Measurements from ENCODE around the gene DZIP1. TPM values are rescaled to one million over a fixed set of nuclear protein-coding genes. Genes with fewer than 3 reads are reported as not detected.

Gene DZIP1
- total RNA-seq, 1 experiment from 2014 or later = 0.17 TPM

DNA sequence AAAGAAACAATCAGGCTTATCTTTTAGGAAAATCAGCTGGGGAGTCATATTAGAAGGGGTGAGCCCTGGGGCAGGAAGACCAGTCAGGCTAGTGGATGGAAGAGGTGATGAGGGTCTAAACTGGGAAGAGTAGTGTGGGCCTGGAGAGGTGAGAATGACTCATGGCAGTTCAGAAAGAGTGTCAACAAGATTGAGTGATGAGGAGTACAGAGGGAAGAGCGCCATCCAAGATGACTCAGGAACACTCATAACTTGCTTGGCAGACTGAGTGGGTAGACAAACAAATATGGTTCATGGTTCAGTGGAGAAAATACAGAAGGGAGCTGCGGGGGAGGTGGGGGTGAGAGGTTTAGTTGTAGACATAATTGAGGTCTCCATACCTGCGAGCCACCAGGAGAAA is 109.3 kb downstream of the DZIP1 start (continued):
- TF ChIP-seq CBX3 (IDR thresholded peaks at IDR 0.05; ENCODE audit: low read depth) (peak; percentile 80), ZNF274 (IDR thresholded peaks at IDR 0.05; ENCODE audit: low read depth, low read length) (no peak)

DNA sequence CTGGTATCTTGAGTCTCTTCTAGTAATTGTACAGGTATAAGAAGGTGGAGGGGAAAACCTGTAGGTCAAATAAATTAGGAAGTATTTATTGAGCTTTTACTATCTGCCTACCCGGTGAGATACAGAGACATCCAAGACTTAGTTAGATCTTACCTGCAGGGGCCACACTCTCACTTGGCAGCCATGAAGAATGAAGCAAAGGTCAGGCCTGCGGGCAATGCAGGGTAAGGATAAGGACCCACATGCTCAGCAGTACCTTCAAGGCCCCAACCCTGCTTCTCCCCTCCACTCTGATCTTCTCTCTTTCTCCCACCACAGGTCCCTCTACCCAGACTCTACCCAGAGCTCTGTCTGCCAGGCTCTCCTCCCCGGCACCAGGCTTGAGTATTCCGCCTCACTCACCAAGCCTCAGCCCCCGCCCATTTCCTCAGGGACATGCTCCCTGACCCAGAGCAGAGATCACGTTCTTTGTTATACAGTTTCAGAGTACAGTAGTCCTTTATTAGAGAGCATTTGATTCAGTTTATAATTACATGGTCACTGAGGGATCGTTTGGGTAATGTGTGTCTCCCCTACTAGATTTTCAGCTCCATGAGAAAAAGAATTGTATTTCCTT is 110.9 kb downstream of the DZIP1 start:
- Histone ChIP-seq H3K9me2 (ENCODE audit: insufficient read depth) (no peaks in the 10 kb centered on the region), H3K9ac (ENCODE audit: low read length) (no peak overlapping the region), H3K4me3 (replicated peaks in 1 of 2; ENCODE audit: low read depth in 1 of 2, low read length in 2 of 2) (no peak overlapping the region), H3K27ac (ENCODE audit: low read depth, low read length) (no peak overlapping the region), H3K4me2 (ENCODE audit: low read length) (no peak overlapping the region), H3K36me3 (ENCODE audit: control insufficient read depth in 1 of 2, insufficient read depth in 2 of 2, low read length in 2 of 2) (no peaks in the 10 kb centered on the region), H4K20me1 (ENCODE audit: insufficient read depth) (no peaks in the 10 kb centered on the region), H3K79me2 (ENCODE audit: insufficient read depth, low read length) (no peaks in the 10 kb centered on the region), H3K4me1 (ENCODE audit: control insufficient read depth in 1 of 2, insufficient read depth in 2 of 2, low read length in 2 of 2) (peaks cover 0 to 30% of the 10 kb centered on the region in 2 experiments; a peak in 2 of 4 replicates), H3K9me3 (ENCODE audit: control insufficient read depth in 1 of 2, insufficient read depth in 1 of 2, low read depth in 1 of 2, low read length in 2 of 2) (no peaks in the 10 kb centered on the region), H3K27me3 (ENCODE audit: insufficient read depth, low read length) (no peaks in the 10 kb centered on the region), H2AFZ (ENCODE audit: low read depth, low read length, poor library complexity, severe bottlenecking) (peak overlapping the region; percentile 19)
- RAD21 ChIA-PET (ENCODE audit: low non-redundant PET in 1 of 2, low total read pairs in 2 of 2, uncharacterized antibody in 2 of 2, unreplicated experiment in 2 of 2) = no interaction called here
- no peak for ATAC-seq
- intact Hi-C loops (cut with micrococcal nuclease) = no loop called here
- POLR2A ChIA-PET = no interaction called here
- TF ChIP-seq ZFX (IDR thresholded peaks at IDR 0.05) (no peak), SP1 (IDR thresholded peaks at IDR 0.05; ENCODE audit: low read depth) (no peak), SRF (IDR thresholded peaks at IDR 0.05; ENCODE audit: low read depth) (no peak), JUND (IDR thresholded peaks at IDR 0.05) (no peak), POLR2A (IDR thresholded peaks at IDR 0.05; ENCODE audit: borderline replicate concordance, extremely low read depth, insufficient read depth, insufficient read length) (no peak), RAD21 (IDR thresholded peaks at IDR 0.05; ENCODE audit: low read depth) (no peak), SIN3A (IDR thresholded peaks at IDR 0.05; ENCODE audit: low read depth) (no peak), POLR2AphosphoS5 (IDR thresholded peaks at IDR 0.05; ENCODE audit: low read depth, low read length) (no peak), CBX3 (IDR thresholded peaks at IDR 0.05; ENCODE audit: low read depth) (no peak), EZH2phosphoT487 (IDR thresholded peaks at IDR 0.05; ENCODE audit: borderline replicate concordance) (no peak)
- TF ChIP-seq, protein P1, sequence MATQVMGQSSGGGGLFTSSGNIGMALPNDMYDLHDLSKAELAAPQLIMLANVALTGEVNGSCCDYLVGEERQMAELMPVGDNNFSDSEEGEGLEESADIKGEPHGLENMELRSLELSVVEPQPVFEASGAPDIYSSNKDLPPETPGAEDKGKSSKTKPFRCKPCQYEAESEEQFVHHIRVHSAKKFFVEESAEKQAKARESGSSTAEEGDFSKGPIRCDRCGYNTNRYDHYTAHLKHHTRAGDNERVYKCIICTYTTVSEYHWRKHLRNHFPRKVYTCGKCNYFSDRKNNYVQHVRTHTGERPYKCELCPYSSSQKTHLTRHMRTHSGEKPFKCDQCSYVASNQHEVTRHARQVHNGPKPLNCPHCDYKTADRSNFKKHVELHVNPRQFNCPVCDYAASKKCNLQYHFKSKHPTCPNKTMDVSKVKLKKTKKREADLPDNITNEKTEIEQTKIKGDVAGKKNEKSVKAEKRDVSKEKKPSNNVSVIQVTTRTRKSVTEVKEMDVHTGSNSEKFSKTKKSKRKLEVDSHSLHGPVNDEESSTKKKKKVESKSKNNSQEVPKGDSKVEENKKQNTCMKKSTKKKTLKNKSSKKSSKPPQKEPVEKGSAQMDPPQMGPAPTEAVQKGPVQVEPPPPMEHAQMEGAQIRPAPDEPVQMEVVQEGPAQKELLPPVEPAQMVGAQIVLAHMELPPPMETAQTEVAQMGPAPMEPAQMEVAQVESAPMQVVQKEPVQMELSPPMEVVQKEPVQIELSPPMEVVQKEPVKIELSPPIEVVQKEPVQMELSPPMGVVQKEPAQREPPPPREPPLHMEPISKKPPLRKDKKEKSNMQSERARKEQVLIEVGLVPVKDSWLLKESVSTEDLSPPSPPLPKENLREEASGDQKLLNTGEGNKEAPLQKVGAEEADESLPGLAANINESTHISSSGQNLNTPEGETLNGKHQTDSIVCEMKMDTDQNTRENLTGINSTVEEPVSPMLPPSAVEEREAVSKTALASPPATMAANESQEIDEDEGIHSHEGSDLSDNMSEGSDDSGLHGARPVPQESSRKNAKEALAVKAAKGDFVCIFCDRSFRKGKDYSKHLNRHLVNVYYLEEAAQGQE (IDR thresholded peaks at IDR 0.05; ENCODE audit: low read depth) = no peak
- TF ChIP-seq, protein P2, sequence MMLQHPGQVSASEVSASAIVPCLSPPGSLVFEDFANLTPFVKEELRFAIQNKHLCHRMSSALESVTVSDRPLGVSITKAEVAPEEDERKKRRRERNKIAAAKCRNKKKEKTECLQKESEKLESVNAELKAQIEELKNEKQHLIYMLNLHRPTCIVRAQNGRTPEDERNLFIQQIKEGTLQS (IDR thresholded peaks at IDR 0.05) = no peak
- CTCF ChIA-PET = interaction anchor here (0.6 kb wide), 1 partner anchor 153 kb away, joined by 3 read pairs; no protein-coding TSS in a partner anchor
- BruUV-seq (replicated peaks) = no TSS peak
- no peak for DNase-seq (ENCODE audit: low read depth, low spot score)

Data from HCT116 (cell line).